Measurements from ENCODE around the gene SLC6A2.

DNA sequence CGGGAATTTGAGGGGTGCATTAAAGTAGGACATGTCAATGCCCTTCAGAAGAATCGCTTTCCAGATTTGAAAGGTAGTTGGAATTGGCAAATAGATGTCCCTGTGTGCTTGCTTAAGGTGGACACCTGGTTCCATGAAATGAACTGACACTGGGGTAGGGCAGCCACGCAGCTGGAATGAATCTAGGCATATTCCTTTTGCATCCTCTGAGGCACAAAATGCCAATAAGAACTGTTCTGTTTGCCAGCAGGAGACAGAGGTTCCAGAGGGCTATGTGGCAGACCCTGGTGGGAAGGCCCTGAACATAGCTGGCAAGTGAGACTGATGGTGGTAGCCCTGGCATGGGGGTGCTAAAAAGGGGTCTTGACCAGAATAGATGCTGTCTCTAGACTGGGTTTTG lies 61.5 kb downstream of the SLC6A2 start:
- TF ChIP-seq CEBPB (IDR thresholded peaks at IDR 0.05) (no peak), ZBTB7A (IDR thresholded peaks at IDR 0.05; ENCODE audit: low read depth) (no peak), EP300 (IDR thresholded peaks at IDR 0.05; ENCODE audit: borderline replicate concordance) (no peak), RAD21 (IDR thresholded peaks at IDR 0.05; ENCODE audit: low read depth) (no peak)
- TF ChIP-seq, protein P1, sequence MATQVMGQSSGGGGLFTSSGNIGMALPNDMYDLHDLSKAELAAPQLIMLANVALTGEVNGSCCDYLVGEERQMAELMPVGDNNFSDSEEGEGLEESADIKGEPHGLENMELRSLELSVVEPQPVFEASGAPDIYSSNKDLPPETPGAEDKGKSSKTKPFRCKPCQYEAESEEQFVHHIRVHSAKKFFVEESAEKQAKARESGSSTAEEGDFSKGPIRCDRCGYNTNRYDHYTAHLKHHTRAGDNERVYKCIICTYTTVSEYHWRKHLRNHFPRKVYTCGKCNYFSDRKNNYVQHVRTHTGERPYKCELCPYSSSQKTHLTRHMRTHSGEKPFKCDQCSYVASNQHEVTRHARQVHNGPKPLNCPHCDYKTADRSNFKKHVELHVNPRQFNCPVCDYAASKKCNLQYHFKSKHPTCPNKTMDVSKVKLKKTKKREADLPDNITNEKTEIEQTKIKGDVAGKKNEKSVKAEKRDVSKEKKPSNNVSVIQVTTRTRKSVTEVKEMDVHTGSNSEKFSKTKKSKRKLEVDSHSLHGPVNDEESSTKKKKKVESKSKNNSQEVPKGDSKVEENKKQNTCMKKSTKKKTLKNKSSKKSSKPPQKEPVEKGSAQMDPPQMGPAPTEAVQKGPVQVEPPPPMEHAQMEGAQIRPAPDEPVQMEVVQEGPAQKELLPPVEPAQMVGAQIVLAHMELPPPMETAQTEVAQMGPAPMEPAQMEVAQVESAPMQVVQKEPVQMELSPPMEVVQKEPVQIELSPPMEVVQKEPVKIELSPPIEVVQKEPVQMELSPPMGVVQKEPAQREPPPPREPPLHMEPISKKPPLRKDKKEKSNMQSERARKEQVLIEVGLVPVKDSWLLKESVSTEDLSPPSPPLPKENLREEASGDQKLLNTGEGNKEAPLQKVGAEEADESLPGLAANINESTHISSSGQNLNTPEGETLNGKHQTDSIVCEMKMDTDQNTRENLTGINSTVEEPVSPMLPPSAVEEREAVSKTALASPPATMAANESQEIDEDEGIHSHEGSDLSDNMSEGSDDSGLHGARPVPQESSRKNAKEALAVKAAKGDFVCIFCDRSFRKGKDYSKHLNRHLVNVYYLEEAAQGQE (IDR thresholded peaks at IDR 0.05; ENCODE audit: low read depth) = no peak
- TF ChIP-seq, protein P2, sequence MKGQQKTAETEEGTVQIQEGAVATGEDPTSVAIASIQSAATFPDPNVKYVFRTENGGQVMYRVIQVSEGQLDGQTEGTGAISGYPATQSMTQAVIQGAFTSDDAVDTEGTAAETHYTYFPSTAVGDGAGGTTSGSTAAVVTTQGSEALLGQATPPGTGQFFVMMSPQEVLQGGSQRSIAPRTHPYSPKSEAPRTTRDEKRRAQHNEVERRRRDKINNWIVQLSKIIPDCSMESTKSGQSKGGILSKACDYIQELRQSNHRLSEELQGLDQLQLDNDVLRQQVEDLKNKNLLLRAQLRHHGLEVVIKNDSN (IDR thresholded peaks at IDR 0.05) = no peak
